Thymus (tissue), 11 donors: ENCODE results near the gene PDE4B. TPM values are rescaled to one million over a fixed set of nuclear protein-coding genes. Genes with fewer than 3 reads are reported as not detected.
"Not testable (repeated sequence)": the region's sequence is repeated elsewhere in the genome, so short reads cannot be mapped to it uniquely, and the experiment has no call there.

Experiments used
- DNase-seq, 9 donors: peaks; one replicate each; pipeline ENCODE4 v3.0.0-alpha.2; 2013; ENCODE audit warnings: low spot score in 9 of 9, low read depth in 6 of 9, missing footprints in 1 of 9
- H3K27ac ChIP-seq, 2 donors: one replicate each; pipeline ENCODE4 v1.5.1; 2013; ENCODE audit warnings: control low read depth in 1 of 2, low read depth in 1 of 2, low read length in 1 of 2, mild to moderate bottlenecking in 1 of 2, moderate library complexity in 1 of 2
- H3K27me3 ChIP-seq, 2 donors: one replicate each; pipeline ENCODE4 v1.5.1; 2013; ENCODE audit warnings: low read length in 1 of 2; ENCODE audit not compliant: control insufficient read depth in 2 of 2, insufficient read depth in 1 of 2
- H3K36me3 ChIP-seq, 2 donors: one replicate each; pipeline ENCODE4 v1.5.1; 2013; ENCODE audit warnings: low read length in 1 of 2, mild to moderate bottlenecking in 1 of 2, moderate library complexity in 1 of 2; ENCODE audit not compliant: control insufficient read depth in 2 of 2, insufficient read depth in 2 of 2
- H3K4me1 ChIP-seq, 2 donors: one replicate each; pipeline ENCODE4 v1.5.1; 2013; ENCODE audit warnings: low read length in 2 of 2; ENCODE audit not compliant: control insufficient read depth in 2 of 2, insufficient read depth in 2 of 2
- H3K4me3 ChIP-seq, 2 donors: one replicate each; pipeline ENCODE4 v1.5.1; 2013; ENCODE audit warnings: low read length in 2 of 2, control low read depth in 1 of 2, mild to moderate bottlenecking in 1 of 2
- H3K9me3 ChIP-seq, 2 donors: one replicate each; pipeline ENCODE4 v1.5.1; 2013; ENCODE audit warnings: low read length in 1 of 2, mild to moderate bottlenecking in 1 of 2; ENCODE audit not compliant: control insufficient read depth in 2 of 2, insufficient read depth in 1 of 2
- WGBS: extraction: QIAGEN DNeasy Blood & Tissue Kit; methylation state at CpG from one replicate; pipeline ENCODE4 v1.1.7; 2013; 5-methylcytosine and 5-hydroxymethylcytosine counted together
- polyA plus RNA-seq: library from polyadenylated mRNA; stranded (reverse); fragments of 200-250 nt; gene quantifications from one replicate; pipeline ENCODE4 v1.2.3, GENCODE V29; 2013
- total RNA-seq: library from RNA; stranded (reverse); fragments of 120-200 nt; gene quantifications from one replicate; pipeline ENCODE4 v1.2.4, GENCODE V29; 2013
- donor health status: healthy.

Gene PDE4B
- total and polyA plus RNA-seq, 2 donors, result 9.9 to 10.9 TPM

DNA sequence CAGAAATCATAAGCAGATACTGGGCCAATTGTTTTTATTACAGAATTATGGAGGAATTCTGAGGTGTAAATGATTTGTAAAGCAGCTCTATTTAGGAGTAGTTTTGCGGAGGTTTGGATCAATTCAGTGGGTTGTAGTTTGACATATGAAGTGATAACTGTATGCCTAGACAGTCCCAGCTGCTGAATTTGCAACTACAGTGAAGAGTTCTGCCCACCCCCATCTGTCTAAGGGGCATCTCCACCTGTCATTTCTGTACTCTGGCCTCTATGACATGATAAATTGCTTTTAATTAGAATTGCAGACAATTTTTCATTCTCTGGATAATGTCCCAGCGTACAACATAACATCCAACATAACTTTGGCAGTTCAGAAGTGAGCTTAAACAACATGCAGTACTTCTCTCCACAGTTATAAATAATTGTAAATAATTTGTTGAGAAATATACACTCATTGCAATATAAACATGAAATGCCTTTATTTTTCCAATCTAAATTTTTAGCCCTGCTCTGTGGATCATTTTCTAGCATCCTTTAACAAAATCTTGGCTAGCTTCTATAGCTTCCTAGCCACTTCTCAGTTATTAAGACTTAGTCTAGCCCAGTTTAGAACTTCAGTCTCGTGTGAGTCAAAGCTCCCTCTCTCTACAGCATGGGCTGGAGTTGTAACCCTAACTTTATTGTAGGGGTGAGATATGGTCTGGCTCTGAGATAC lies 52.3 kb downstream of the PDE4B start:
- DNase-seq, result no peak
- Histone ChIP-seq H3K36me3 (no peaks in the 10 kb centered on the region), H3K27ac (no peak overlapping the region), H3K4me3 (no peak overlapping the region), H3K4me1 (no peaks in the 10 kb centered on the region), H3K9me3 (peaks cover 0 to 2% of the 10 kb centered on the region in 2 donors), H3K27me3 (no peaks in the 10 kb centered on the region)
- 94% methylated on average over 3 of the region's 3 CpGs for WGBS

GRCh38 chr1:65845535-65846060 lies 52.9 kb downstream of the PDE4B start:
- H3K27ac ChIP-seq, result no peak overlapping the region
- DNase-seq, result no peak
- WGBS, result 83% methylated on average over 7 of the region's 7 CpGs

DNA sequence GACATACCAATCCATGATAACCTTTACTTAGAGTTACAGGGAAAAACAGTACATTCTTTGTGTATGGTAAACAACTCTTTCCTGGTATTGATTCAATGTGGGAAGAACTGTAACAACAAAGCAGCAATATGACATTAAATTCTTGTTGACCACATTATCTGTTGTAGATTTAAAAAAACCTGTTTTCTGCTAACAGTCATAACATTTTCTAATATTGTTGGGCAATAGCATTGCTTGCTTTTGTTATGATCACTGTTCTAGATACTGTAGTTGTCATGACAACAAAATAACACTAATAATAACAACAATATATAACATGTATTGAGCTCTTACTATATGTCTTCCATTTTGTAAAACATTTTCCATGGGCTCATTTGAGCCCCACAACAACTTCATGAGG lies 54.2 kb downstream of the PDE4B start:
- no peaks in the 10 kb centered on the region for H3K27me3 ChIP-seq
- no peak overlapping the region for H3K27ac ChIP-seq
- no peaks in the 10 kb centered on the region for H3K4me1 ChIP-seq
- DNase-seq, result no peak
- H3K4me3 ChIP-seq, result no peak overlapping the region
- no peaks in the 10 kb centered on the region for H3K36me3 ChIP-seq
- H3K9me3 ChIP-seq, result peaks cover 0 to 2% of the 10 kb centered on the region in 2 donors

More at GRCh38 chr1:65845535-65846060, 52.9 kb downstream of the PDE4B start:
- Histone ChIP-seq H3K4me1 (no peaks in the 10 kb centered on the region), H3K4me3 (no peak overlapping the region), H3K36me3 (no peaks in the 10 kb centered on the region), H3K27me3 (no peaks in the 10 kb centered on the region), H3K9me3 (peaks cover 0 to 2% of the 10 kb centered on the region in 2 donors)

GRCh38 chr1:65850281-65850680 lies 57.6 kb downstream of the PDE4B start:
- H3K4me3 ChIP-seq, result no peak overlapping the region
- WGBS, result 92% methylated on average over 2 of the region's 2 CpGs
- H3K27me3 ChIP-seq, result no peaks in the 10 kb centered on the region
- DNase-seq, result no peak
- H3K4me1 ChIP-seq, result no peaks in the 10 kb centered on the region
- no peaks in the 10 kb centered on the region for H3K36me3 ChIP-seq
- H3K27ac ChIP-seq, result no peak overlapping the region
- peaks cover 0 to 2% of the 10 kb centered on the region in 2 donors for H3K9me3 ChIP-seq

GRCh38 chr1:65856591-65856990 lies 63.9 kb downstream of the PDE4B start:
- not testable (repeated sequence) for H3K9me3 ChIP-seq, H3K4me1 ChIP-seq, H3K4me3 ChIP-seq, H3K27me3 ChIP-seq, H3K36me3 ChIP-seq, DNase-seq, H3K27ac ChIP-seq
- 92% methylated on average over 3 of the region's 3 CpGs for WGBS

- H3K27ac ChIP-seq, result no peak overlapping the region
- H3K9me3 ChIP-seq, result no peaks in the 10 kb centered on the region
- 88% methylated on average over 1 of the region's 1 CpG for WGBS
- H3K36me3 ChIP-seq, result no peaks in the 10 kb centered on the region
- DNase-seq, result no peak
- no peaks in the 10 kb centered on the region for H3K4me1 ChIP-seq
- H3K4me3 ChIP-seq, result no peak overlapping the region
- H3K27me3 ChIP-seq, result no peaks in the 10 kb centered on the region
These were observed 73.7 kb downstream of the PDE4B start for GRCh38 chr1:65866439-65866838.

DNA sequence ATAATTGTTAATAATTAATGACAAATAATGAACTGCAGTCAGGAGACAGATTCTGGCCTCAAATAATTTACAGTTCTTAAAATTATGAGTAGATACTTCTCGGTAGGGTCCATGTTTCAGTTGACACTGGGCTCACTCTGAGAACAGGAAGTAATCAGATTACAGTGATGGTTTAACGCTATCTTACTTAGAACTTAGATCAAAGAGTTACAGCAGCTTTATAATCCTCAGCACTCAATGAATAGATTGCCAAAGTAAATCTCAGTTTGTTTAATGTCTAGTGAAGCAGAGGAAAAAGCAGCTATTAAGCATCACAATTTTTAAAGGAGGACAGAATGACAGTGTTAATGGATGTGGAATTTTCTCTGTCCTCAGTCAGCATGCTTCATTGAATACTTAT lies 79.6 kb downstream of the PDE4B start:
- WGBS, result 68% methylated on average over 2 of the region's 2 CpGs
- no peaks in the 10 kb centered on the region for H3K9me3 ChIP-seq
- no peaks in the 10 kb centered on the region for H3K27me3 ChIP-seq
- H3K4me3 ChIP-seq, result no peak overlapping the region
- H3K36me3 ChIP-seq, result no peaks in the 10 kb centered on the region
- no peaks in the 10 kb centered on the region for H3K4me1 ChIP-seq
- H3K27ac ChIP-seq, result no peak overlapping the region
- no peak for DNase-seq

GRCh38 chr1:65878342-65878741 lies 85.6 kb downstream of the PDE4B start:
- not testable (repeated sequence) for H3K27ac ChIP-seq, H3K4me1 ChIP-seq, H3K27me3 ChIP-seq, H3K9me3 ChIP-seq, H3K36me3 ChIP-seq, H3K4me3 ChIP-seq, DNase-seq
- 82% methylated on average over 3 of the region's 3 CpGs for WGBS

DNA sequence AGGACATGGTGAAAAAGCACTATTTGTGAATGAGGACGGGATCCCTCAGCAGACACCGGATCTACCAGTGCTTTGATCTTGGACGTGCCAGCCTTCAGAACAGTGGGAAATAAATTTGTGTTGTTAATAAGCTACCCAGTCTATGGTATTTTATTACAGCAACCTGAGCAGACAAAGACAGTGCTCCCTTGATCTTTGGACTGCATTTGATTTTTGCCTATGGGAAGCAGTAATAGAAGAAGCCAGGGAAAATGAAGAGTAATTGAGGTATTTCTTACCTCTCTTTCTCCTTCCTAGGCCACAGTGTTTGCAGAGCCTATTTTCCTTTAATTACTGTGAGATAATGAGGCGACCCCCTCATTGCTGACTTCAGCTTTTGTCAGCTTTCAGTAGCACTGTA lies 87.9 kb downstream of the PDE4B start:
- Histone ChIP-seq H3K4me1 (no peaks in the 10 kb centered on the region), H3K27ac (no peak overlapping the region), H3K27me3 (no peaks in the 10 kb centered on the region), H3K4me3 (no peak overlapping the region), H3K9me3 (no peaks in the 10 kb centered on the region), H3K36me3 (no peaks in the 10 kb centered on the region)
- 90% methylated on average over 4 of the region's 4 CpGs for WGBS
- DNase-seq, result no peak
